Measurements from ENCODE around the gene CFAP251.

- TF ChIP-seq EHMT2 (IDR thresholded peaks at IDR 0.05; ENCODE audit: low read depth) (no peak), CTCF (IDR thresholded peaks at IDR 0.05) (no peak), JUN (IDR thresholded peaks at IDR 0.05) (no peak), ESRRA (IDR thresholded peaks at IDR 0.05; ENCODE audit: borderline replicate concordance, low read length) (no peak), HDAC2 (IDR thresholded peaks at IDR 0.05) (no peak), CEBPB (IDR thresholded peaks at IDR 0.05) (no peak), BHLHE40 (IDR thresholded peaks at IDR 0.05; ENCODE audit: low read depth, low read length) (no peak), RAD21 (conservative IDR thresholded peaks at IDR 0.05 in 1 of 2, IDR thresholded peaks at IDR 0.05 in 1 of 2) (no peak), POLR2A (IDR thresholded peaks at IDR 0.05; ENCODE audit: low read length) (no peak), CBX8 (IDR thresholded peaks at IDR 0.05) (no peak), MAZ (IDR thresholded peaks at IDR 0.05; ENCODE audit: borderline replicate concordance, low read depth, low read length) (no peak), USF2 (IDR thresholded peaks at IDR 0.05) (no peak)
Measured at GRCh38 chr12:122046145-122046544, 127.8 kb downstream of the CFAP251 start.

Measured in A549 (cell line).